Neural progenitor cell (in vitro differentiated cells): ENCODE results near the gene TDP2. TPM values are rescaled to one million over a fixed set of nuclear protein-coding genes. Genes with fewer than 3 reads are reported as not detected.

Source experiments
- DNase-seq: peaks from one replicate; pipeline ENCODE4 v3.0.0-alpha.2; 2016; ENCODE audit warnings: low spot score
- H2AFZ ChIP-seq: fragments of 200-600 bp; sonication (generic); replicated peaks from 2 replicates; pipeline ENCODE4 v1.6.1; 2016; ENCODE audit warnings: antibody characterized with exemption
- H3F3A ChIP-seq: fragments of 200-600 bp; sonication (generic); 2 replicates; pipeline ENCODE4 v1.6.1; 2016; ENCODE audit warnings: antibody characterized with exemption, low read depth
- H3K27ac ChIP-seq: fragments of 200-600 bp; sonication (generic); 2 replicates; pipeline ENCODE4 v1.5.1; 2016; ENCODE audit warnings: mild to moderate bottlenecking
- H3K27me3 ChIP-seq: fragments of 200-600 bp; sonication (generic); 2 replicates; pipeline ENCODE4 v1.6.1; 2016; ENCODE audit warnings: mild to moderate bottlenecking, moderate library complexity
- H3K36me3 ChIP-seq: fragments of 200-600 bp; sonication (generic); 2 replicates; pipeline ENCODE4 v1.5.1; 2016
- H3K4me1 ChIP-seq: fragments of 200-600 bp; sonication (generic); 2 replicates; pipeline ENCODE4 v1.6.1; 2016; ENCODE audit warnings: mixed run types
- H3K4me2 ChIP-seq: fragments of 200-600 bp; sonication (generic); 2 replicates; pipeline ENCODE4 v1.6.1; 2016
- H3K4me3 ChIP-seq: fragments of 200-600 bp; sonication (generic); 2 replicates; pipeline ENCODE4 v1.5.1; 2016
- H3K79me2 ChIP-seq: fragments of 200-600 bp; sonication (generic); 2 replicates; pipeline ENCODE4 v1.6.1; 2016; ENCODE audit warnings: low read depth
- H3K9ac ChIP-seq: fragments of 200-600 bp; sonication (generic); 2 replicates; pipeline ENCODE4 v1.6.1; 2016
- H3K9me3 ChIP-seq: fragments of 200-600 bp; sonication (generic); 2 replicates; pipeline ENCODE4 v1.5.1; 2016; ENCODE audit warnings: low read depth
- H4K20me1 ChIP-seq: fragments of 200-600 bp; sonication (generic); 2 replicates; pipeline ENCODE4 v1.6.1; 2016; ENCODE audit warnings: low read depth
- H3K27ac Mint-ChIP-seq: 3 replicates; pipeline ENCODE4 v1.8.0; 2021; ENCODE audit warnings: mixed read lengths
- H3K27me3 Mint-ChIP-seq: 2 replicates; pipeline ENCODE4 v1.8.0; 2022; ENCODE audit warnings: low read depth, mild to moderate bottlenecking, inconsistent platforms, moderate library complexity, mixed read lengths; ENCODE audit not compliant: insufficient read depth
- H3K36me3 Mint-ChIP-seq: 3 replicates; pipeline ENCODE4 v1.8.0; 2021; ENCODE audit warnings: mixed read lengths
- H3K4me1 Mint-ChIP-seq: 3 replicates; pipeline ENCODE4 v1.8.0; 2021; ENCODE audit warnings: mixed read lengths
- H3K4me3 Mint-ChIP-seq: 3 replicates; pipeline ENCODE4 v1.8.0; 2021; ENCODE audit warnings: mild to moderate bottlenecking, moderate library complexity, mixed read lengths
- H3K9me3 Mint-ChIP-seq: 3 replicates; pipeline ENCODE4 v1.8.0; 2020; ENCODE audit warnings: mixed read lengths
- CTCF ChIP-seq: fragments of 200-600 bp; sonication (generic); IDR thresholded peaks from 2 replicates; pipeline ENCODE4 v1.5.1; 2017; ENCODE audit warnings: antibody characterized with exemption, mild to moderate bottlenecking
- EZH2 ChIP-seq: fragments of 200-600 bp; sonication (generic); IDR thresholded peaks from 2 replicates; pipeline ENCODE4 v1.6.1; 2017; ENCODE audit warnings: antibody characterized with exemption, mild to moderate bottlenecking, moderate library complexity
- EZH2phosphoT487 ChIP-seq: fragments of 200-600 bp; sonication (generic); IDR thresholded peaks from 2 replicates; pipeline ENCODE4 v1.6.1; 2017; ENCODE audit warnings: antibody characterized with exemption
- total RNA-seq: library from RNA; depleted of rRNA; stranded (reverse); fragments of >200 nt; gene quantifications from 2 replicates; pipeline ENCODE4 v1.2.3, GENCODE V29; 2015; ENCODE audit warnings: low replicate concordance

TDP2 gene
- total RNA-seq, 1 donor from 2014 or later = 49.9 TPM

GRCh38 chr6:24686946-24687345 is 20.2 kb upstream of the TDP2 start:
- H3K36me3 ChIP-seq = no peaks in the 10 kb centered on the region
- H3K9ac ChIP-seq = no peak overlapping the region
- no peak overlapping the region for H3K4me3 ChIP-seq
- H3K4me2 ChIP-seq = no peak overlapping the region
- H3K4me1 Mint-ChIP-seq = peaks cover 11% of the 10 kb centered on the region
- no peak overlapping the region for H3K4me3 Mint-ChIP-seq
- H3K27ac ChIP-seq = no peak overlapping the region
- TF ChIP-seq EZH2 (no peak), EZH2phosphoT487 (no peak), CTCF (no peak)
- H3K9me3 ChIP-seq = no peaks in the 10 kb centered on the region
- no peaks in the 10 kb centered on the region for H3K79me2 ChIP-seq
- no peak overlapping the region for H2AFZ ChIP-seq
- peaks cover 10% of the 10 kb centered on the region for H3K4me1 ChIP-seq
- H3K27me3 ChIP-seq = no peaks in the 10 kb centered on the region
- no peaks in the 10 kb centered on the region for H4K20me1 ChIP-seq
- DNase-seq = no peak
- peaks cover 13% of the 10 kb centered on the region for H3K36me3 Mint-ChIP-seq
- peaks cover 6% of the 10 kb centered on the region for H3F3A ChIP-seq
- no peak overlapping the region for H3K27ac Mint-ChIP-seq
- no peaks in the 10 kb centered on the region for H3K27me3 Mint-ChIP-seq
- H3K9me3 Mint-ChIP-seq = no peaks in the 10 kb centered on the region

GRCh38 chr6:24686408-24686807 is 19.7 kb upstream of the TDP2 start:
- H4K20me1 ChIP-seq = no peaks in the 10 kb centered on the region
- no peak overlapping the region for H2AFZ ChIP-seq
- DNase-seq = no peak
- no peak for TF ChIP-seq EZH2
- no peak for TF ChIP-seq CTCF
- no peak for TF ChIP-seq EZH2phosphoT487
- Mint-ChIP-seq H3K27ac (no peak overlapping the region), H3K9me3 (peaks cover 3% of the 10 kb centered on the region), H3K27me3 (no peaks in the 10 kb centered on the region), H3K36me3 (peaks cover 16% of the 10 kb centered on the region), H3K4me3 (no peak overlapping the region), H3K4me1 (peaks cover 11% of the 10 kb centered on the region)
- no peak overlapping the region for H3K4me3 ChIP-seq
- peaks cover 10% of the 10 kb centered on the region for H3K4me1 ChIP-seq
- no peak overlapping the region for H3K9ac ChIP-seq
- no peaks in the 10 kb centered on the region for H3K79me2 ChIP-seq
- no peaks in the 10 kb centered on the region for H3K9me3 ChIP-seq
- H3K27me3 ChIP-seq = no peaks in the 10 kb centered on the region
- H3K27ac ChIP-seq = no peak overlapping the region
- H3F3A ChIP-seq = peaks cover 6% of the 10 kb centered on the region
- H3K36me3 ChIP-seq = no peaks in the 10 kb centered on the region
- H3K4me2 ChIP-seq = no peak overlapping the region

- Histone ChIP-seq H3K4me3 (no peak overlapping the region), H3K27ac (no peak overlapping the region)
- DNase-seq = peak; percentile 39
These were observed 16.9 kb upstream of the TDP2 start for GRCh38 chr6:24683297-24684296.

More at GRCh38 chr6:24683297-24684296, 16.9 kb upstream of the TDP2 start:
- Histone ChIP-seq H2AFZ (no peak overlapping the region), H3K4me1 (peaks cover 10% of the 10 kb centered on the region), H3K9ac (no peak overlapping the region), H3K9me3 (no peaks in the 10 kb centered on the region), H3K4me2 (peak overlapping the region; percentile 32), H3F3A (peaks cover 6% of the 10 kb centered on the region), H3K27me3 (no peaks in the 10 kb centered on the region), H4K20me1 (no peaks in the 10 kb centered on the region), H3K36me3 (no peaks in the 10 kb centered on the region), H3K79me2 (no peaks in the 10 kb centered on the region)
- peaks cover 6% of the 10 kb centered on the region for H3K9me3 Mint-ChIP-seq
- H3K4me3 Mint-ChIP-seq = no peak overlapping the region
- H3K4me1 Mint-ChIP-seq = peaks cover 11% of the 10 kb centered on the region
- TF ChIP-seq CTCF (no peak), EZH2 (no peak), EZH2phosphoT487 (no peak)
- H3K27me3 Mint-ChIP-seq = peaks cover 2% of the 10 kb centered on the region
- H3K36me3 Mint-ChIP-seq = peaks cover 23% of the 10 kb centered on the region
- H3K27ac Mint-ChIP-seq = no peak overlapping the region
